Esophagus muscularis mucosa (tissue), 4 donors: ENCODE results near the gene MYH10.

Experiments used
- CTCF ChIP-seq, 3 experiments: fragments of 200-600 bp in 2 of 3; fragments of 450-650 bp in 1 of 3; sonication (generic) in 2 of 3; IDR thresholded peaks; one replicate each; pipeline ENCODE4 v1.5.1; 2017 to 2019; ENCODE audit warnings: antibody characterized with exemption in 3 of 3, mild to moderate bottlenecking in 2 of 3, moderate library complexity in 1 of 3
- EP300 ChIP-seq: sonication (generic); formaldehyde crosslinking; IDR thresholded peaks from one replicate; pipeline ENCODE4 v1.6.1; 2017; ENCODE audit warnings: antibody characterized with exemption
- POLR2A ChIP-seq: fragments of 450-650 bp; IDR thresholded peaks from one replicate; pipeline ENCODE4 v1.6.1; 2017; ENCODE audit warnings: antibody characterized with exemption, moderate library complexity, mild to moderate bottlenecking, low read depth
- POLR2AphosphoS5 ChIP-seq, 2 donors: sonication (generic); formaldehyde crosslinking; IDR thresholded peaks; one replicate each; pipeline ENCODE4 v1.6.1; 2017; ENCODE audit warnings: antibody characterized with exemption in 2 of 2

- TF ChIP-seq CTCF (IDR thresholded peaks at IDR 0.05) (no peak), EP300 (no peak), POLR2A (no peak), POLR2AphosphoS5 (IDR thresholded peaks at IDR 0.05) (no peak)
Observed at GRCh38 chr17:8606401-8606800, 24.1 kb downstream of the MYH10 start.
